GM12878 (cell line): ENCODE results near the gene KIAA0930. TPM values are rescaled to one million over a fixed set of nuclear protein-coding genes. Genes with fewer than 3 reads are reported as not detected.

Source experiments
- CBFB ChIP-seq: IDR thresholded peaks from 2 replicates; pipeline ENCODE4 v1.6.1; 2016; ENCODE audit warnings: antibody characterized with exemption, low read depth
- CHD2 ChIP-seq: IDR thresholded peaks from 2 replicates; pipeline ENCODE4 v1.6.1; 2011; ENCODE audit warnings: low read depth, low read length, improper control_type of control experiment, borderline replicate concordance
- CREB1 ChIP-seq: IDR thresholded peaks from 2 replicates; pipeline ENCODE4 v1.6.1; 2012; ENCODE audit warnings: low read depth, mild to moderate bottlenecking, inconsistent platforms
- CTCF ChIP-seq, 3 experiments: IDR thresholded peaks in 2 of 3; conservative IDR thresholded peaks in 1 of 3; 2 replicates each; pipeline ENCODE4 v1.5.1; 2011; ENCODE audit warnings: low read depth in 3 of 3, low read length in 3 of 3, mild to moderate bottlenecking in 3 of 3, control low read depth in 2 of 3, moderate library complexity in 2 of 3, inconsistent platforms in 1 of 3, mixed read lengths in 1 of 3; ENCODE audit not compliant: control insufficient read depth in 2 of 3, insufficient read depth in 1 of 3; ENCODE audit errors: extremely low read depth in 1 of 3
- EP300 ChIP-seq, 2 experiments: fragments of 150-350 bp in 1 of 2; IDR thresholded peaks; 2 replicates each; pipeline ENCODE4 v1.6.1; 2011 to 2012; ENCODE audit warnings: low read depth in 2 of 2, low read length in 2 of 2, borderline replicate concordance in 1 of 2, improper control_type of control experiment in 1 of 2, inconsistent platforms in 1 of 2; ENCODE audit not compliant: control insufficient read depth in 1 of 2
- HDAC6 ChIP-seq: fragments of 200-600 bp; sonication (generic); IDR thresholded peaks from one replicate; pipeline ENCODE4 v1.8.0; 2017; ENCODE audit warnings: antibody characterized with exemption; ENCODE audit not compliant: unreplicated experiment
- IKZF2 ChIP-seq, 2 experiments: fragments of 450-650 bp; IDR thresholded peaks; 2 replicates each; pipeline ENCODE4 v1.6.1; 2017; ENCODE audit warnings: mild to moderate bottlenecking in 2 of 2, moderate library complexity in 2 of 2
- MLLT1 ChIP-seq: fragments of 450-650 bp; IDR thresholded peaks from 2 replicates; pipeline ENCODE4 v1.6.1; 2016; ENCODE audit warnings: mild to moderate bottlenecking
- PAX8 ChIP-seq: fragments of 450-650 bp; IDR thresholded peaks from 2 replicates; pipeline ENCODE4 v1.6.1; 2017; ENCODE audit warnings: mild to moderate bottlenecking, moderate library complexity
- POLR2A ChIP-seq: IDR thresholded peaks from 2 replicates; pipeline ENCODE4 v1.6.1; 2011; ENCODE audit warnings: low read depth, mild to moderate bottlenecking, low read length
- POU2F2 ChIP-seq: IDR thresholded peaks from 3 replicates; pipeline ENCODE4 v1.6.1; 2011; ENCODE audit warnings: low read depth, mild to moderate bottlenecking, low read length, borderline replicate concordance
- REST ChIP-seq: IDR thresholded peaks from 2 replicates; pipeline ENCODE4 v1.6.1; 2012; ENCODE audit warnings: mild to moderate bottlenecking, low read depth, low read length
- SIX5 ChIP-seq: IDR thresholded peaks from 2 replicates; pipeline ENCODE4 v1.6.1; 2011; ENCODE audit warnings: mild to moderate bottlenecking, low read depth, low read length, moderate library complexity; ENCODE audit not compliant: severe bottlenecking
- STAT1 ChIP-seq: fragments of 450-650 bp; conservative IDR thresholded peaks from 2 replicates; pipeline ENCODE4 v1.6.1; 2014; ENCODE audit warnings: antibody characterized with exemption, mild to moderate bottlenecking
- USF2 ChIP-seq: IDR thresholded peaks from 2 replicates; pipeline ENCODE4 v1.6.1; 2011; ENCODE audit warnings: low read depth, low read length, improper control_type of control experiment, borderline replicate concordance
- ZNF217 ChIP-seq: fragments of 450-650 bp; IDR thresholded peaks from 2 replicates; pipeline ENCODE4 v1.6.1; 2017; ENCODE audit warnings: antibody characterized with exemption, mild to moderate bottlenecking
- ZNF687 ChIP-seq: fragments of 450-650 bp; IDR thresholded peaks from 2 replicates; pipeline ENCODE4 v1.6.1; 2017; ENCODE audit warnings: mild to moderate bottlenecking, moderate library complexity
- polyA plus RNA-seq, 11 experiments: library from polyadenylated mRNA; depleted of rRNA in 4 of 11; unstranded in 6 of 11; stranded (reverse) in 5 of 11; fragments of >200 nt; fragmentation: Nextera tagmentation in 4 of 11; fragmentation: Illumina TruSeq in 1 of 11; extraction: Ambion mirVana in 4 of 11; extraction: Trizol in 1 of 11; gene quantifications; 1 replicate in 1 of 11; 2 replicates in 10 of 11; pipeline versions ENCODE4 v1.2.1 to v1.2.3, GENCODE V29; 2011 to 2016; ENCODE audit warnings: inconsistent platforms in 2 of 11, missing spikeins in 2 of 11, low read depth in 1 of 11
- total RNA-seq, 4 experiments: library from RNA; depleted of rRNA in 3 of 4; stranded (reverse); fragments of >200 nt in 3 of 4; fragmentation: Illumina TruSeq in 1 of 4; extraction: Trizol in 1 of 4; gene quantifications; 2 replicates each; pipeline versions ENCODE4 v1.2.1 to v1.2.3, GENCODE V29; 2013 to 2021

KIAA0930 gene
- total and polyA plus RNA-seq, 10 of the 15 experiments (the other 5 are each of a cell fraction or from before 2014, with no cell fraction given): 3.6 to 125 (median 46.3) TPM

GRCh38 chr22:45248832-45249561, 8.3 kb upstream of the KIAA0930 start (continued):
- TF ChIP-seq REST: no peak
- no peak for TF ChIP-seq STAT1
- no peak for TF ChIP-seq CHD2
- TF ChIP-seq HDAC6: no peak
- TF ChIP-seq EP300 (IDR thresholded peaks at IDR 0.05; ENCODE audit: borderline replicate concordance in 1 of 2, control insufficient read depth in 1 of 2, low read depth in 2 of 2, low read length in 2 of 2): no peak
- no peak for TF ChIP-seq ZNF217
- 0 out of 4 replicates have a peak, but pooled peaks of 1 of the 2 experiments have one; percentile 11 for TF ChIP-seq IKZF2 (IDR thresholded peaks at IDR 0.05)
- TF ChIP-seq SIX5: no peak
- TF ChIP-seq MLLT1: no peak
- TF ChIP-seq POU2F2: peak; percentile 87; the same call in 2 of the 3 replicates
- 0 out of 2 replicates have a peak, but pooled peaks have one; percentile 18 for TF ChIP-seq CREB1
- no peak for TF ChIP-seq CTCF (IDR thresholded peaks at IDR 0.05 in 2 of 3, conservative IDR thresholded peaks at IDR 0.05 in 1 of 3; ENCODE audit: control insufficient read depth in 2 of 3, extremely low read depth in 1 of 3, insufficient read depth in 1 of 3, low read depth in 3 of 3, low read length in 3 of 3)
- TF ChIP-seq PAX8: no peak
- TF ChIP-seq POLR2A: no peak
- TF ChIP-seq CBFB: no peak
- no peak for TF ChIP-seq USF2
- TF ChIP-seq ZNF687: peak; percentile 66
